Measurements from ENCODE around the gene MAML3. TPM values are rescaled to one million over a fixed set of nuclear protein-coding genes. Genes with fewer than 3 reads are reported as not detected.

The MAML3 gene
- total RNA-seq, 2 donors from 2014 or later: 2.6 to 5.8 TPM

DNA sequence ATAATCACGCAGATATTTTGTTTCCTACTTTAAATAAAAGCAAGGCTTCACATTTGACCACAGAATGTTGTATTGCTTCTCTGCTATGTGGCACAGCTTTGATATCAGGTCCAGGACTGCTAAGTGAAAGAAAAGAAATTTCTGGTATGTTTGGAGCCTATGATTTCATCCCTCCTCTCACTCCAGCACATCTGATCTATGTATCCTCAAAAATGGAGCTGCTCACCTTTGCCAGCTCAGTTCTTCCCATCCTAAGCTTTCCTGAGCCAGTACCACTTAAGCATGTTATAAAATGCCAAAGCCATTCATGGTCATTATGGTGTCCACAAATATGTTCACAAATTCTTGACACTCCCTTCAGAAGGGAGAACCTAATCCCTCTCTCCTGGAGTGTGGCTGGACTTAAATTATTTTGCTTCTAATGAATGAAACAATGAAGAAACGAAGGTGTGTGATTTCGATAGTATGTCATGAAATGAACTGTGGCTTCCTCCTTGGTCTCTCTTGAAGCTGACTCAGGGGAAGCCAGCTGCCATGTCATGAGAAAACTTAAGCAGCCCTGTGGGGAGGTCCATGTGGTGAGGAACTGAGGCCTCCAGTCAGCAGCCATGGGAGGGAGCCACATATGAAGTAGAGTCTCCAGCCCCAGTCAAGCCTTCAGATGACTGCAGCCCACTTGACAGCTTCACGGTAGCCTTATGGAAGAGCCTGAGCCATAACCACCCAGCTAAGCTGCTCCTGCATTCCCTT lies 280.7 kb downstream of the MAML3 start:
- DNase-seq (ENCODE audit: low spot score): no peak
- TF ChIP-seq, protein P1, sequence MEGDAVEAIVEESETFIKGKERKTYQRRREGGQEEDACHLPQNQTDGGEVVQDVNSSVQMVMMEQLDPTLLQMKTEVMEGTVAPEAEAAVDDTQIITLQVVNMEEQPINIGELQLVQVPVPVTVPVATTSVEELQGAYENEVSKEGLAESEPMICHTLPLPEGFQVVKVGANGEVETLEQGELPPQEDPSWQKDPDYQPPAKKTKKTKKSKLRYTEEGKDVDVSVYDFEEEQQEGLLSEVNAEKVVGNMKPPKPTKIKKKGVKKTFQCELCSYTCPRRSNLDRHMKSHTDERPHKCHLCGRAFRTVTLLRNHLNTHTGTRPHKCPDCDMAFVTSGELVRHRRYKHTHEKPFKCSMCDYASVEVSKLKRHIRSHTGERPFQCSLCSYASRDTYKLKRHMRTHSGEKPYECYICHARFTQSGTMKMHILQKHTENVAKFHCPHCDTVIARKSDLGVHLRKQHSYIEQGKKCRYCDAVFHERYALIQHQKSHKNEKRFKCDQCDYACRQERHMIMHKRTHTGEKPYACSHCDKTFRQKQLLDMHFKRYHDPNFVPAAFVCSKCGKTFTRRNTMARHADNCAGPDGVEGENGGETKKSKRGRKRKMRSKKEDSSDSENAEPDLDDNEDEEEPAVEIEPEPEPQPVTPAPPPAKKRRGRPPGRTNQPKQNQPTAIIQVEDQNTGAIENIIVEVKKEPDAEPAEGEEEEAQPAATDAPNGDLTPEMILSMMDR (IDR thresholded peaks at IDR 0.05): no peak
- H3K27me3 ChIP-seq: no peaks in the 10 kb centered on the region

DNA sequence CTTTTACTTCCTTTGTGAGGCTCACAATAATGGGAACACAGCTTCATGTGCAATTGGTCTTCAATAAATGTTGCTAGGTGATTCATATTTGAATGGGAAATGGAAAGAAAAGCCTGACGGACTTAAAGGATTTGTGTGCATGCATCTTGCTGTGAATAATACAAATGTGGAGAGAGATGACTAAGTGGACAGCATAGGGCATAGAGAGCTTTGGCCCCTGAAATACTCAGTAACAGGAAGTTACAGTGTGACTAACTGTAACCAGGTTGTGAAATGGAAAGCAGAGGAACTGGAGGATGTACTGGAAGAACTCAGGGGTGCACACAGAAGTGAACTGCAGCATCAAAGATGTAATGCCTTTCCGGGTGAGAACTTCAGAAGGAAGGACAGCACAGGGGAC lies 281.7 kb downstream of the MAML3 start:
- H3K4me1 ChIP-seq: peaks cover 0 to 8% of the 10 kb centered on the region in 2 donors
- no peak overlapping the region for H3K27ac ChIP-seq
- peaks cover 0 to 3% of the 10 kb centered on the region in 2 donors for H3K9me3 ChIP-seq
- no peak for DNase-seq (ENCODE audit: low spot score)
- no peak overlapping the region for H3K4me3 ChIP-seq
- H3K27me3 ChIP-seq: no peaks in the 10 kb centered on the region
- TF ChIP-seq, protein P1 (IDR thresholded peaks at IDR 0.05): no peak
- no peaks in the 10 kb centered on the region for H3K36me3 ChIP-seq

More for the DNA sequence above, 280.7 kb downstream of the MAML3 start:
- Histone ChIP-seq H3K9me3 (peaks cover 0 to 3% of the 10 kb centered on the region in 2 donors), H3K4me1 (peaks cover 0 to 8% of the 10 kb centered on the region in 2 donors), H3K27ac (no peak overlapping the region), H3K36me3 (no peaks in the 10 kb centered on the region), H3K4me3 (no peak overlapping the region)

DNA sequence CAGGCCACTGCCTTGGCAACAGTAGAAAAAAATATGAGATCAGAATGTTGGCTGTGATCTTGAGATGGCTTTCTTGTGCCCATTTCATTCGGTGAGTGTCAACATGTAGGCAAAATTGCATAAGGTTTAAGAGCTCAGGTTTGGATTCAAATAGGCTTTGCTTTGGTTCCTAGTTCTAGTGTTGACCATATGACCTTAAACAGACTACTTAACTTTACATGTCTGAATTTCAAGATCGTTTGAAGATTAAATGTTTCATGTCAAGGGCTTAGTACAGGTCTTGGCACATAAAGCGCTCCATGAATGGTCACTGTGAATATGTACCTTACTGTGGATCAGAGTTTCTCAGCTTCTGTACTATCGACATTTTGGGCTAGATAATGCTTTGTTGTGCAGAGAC lies 284.2 kb downstream of the MAML3 start:
- Histone ChIP-seq H3K27me3 (no peaks in the 10 kb centered on the region), H3K4me1 (no peaks in the 10 kb centered on the region), H3K36me3 (no peaks in the 10 kb centered on the region), H3K4me3 (no peak overlapping the region), H3K9me3 (peaks cover 0 to 3% of the 10 kb centered on the region in 2 donors), H3K27ac (no peak overlapping the region)
- no peak for DNase-seq (ENCODE audit: low spot score)
- TF ChIP-seq, protein P1 (IDR thresholded peaks at IDR 0.05): no peak

DNA sequence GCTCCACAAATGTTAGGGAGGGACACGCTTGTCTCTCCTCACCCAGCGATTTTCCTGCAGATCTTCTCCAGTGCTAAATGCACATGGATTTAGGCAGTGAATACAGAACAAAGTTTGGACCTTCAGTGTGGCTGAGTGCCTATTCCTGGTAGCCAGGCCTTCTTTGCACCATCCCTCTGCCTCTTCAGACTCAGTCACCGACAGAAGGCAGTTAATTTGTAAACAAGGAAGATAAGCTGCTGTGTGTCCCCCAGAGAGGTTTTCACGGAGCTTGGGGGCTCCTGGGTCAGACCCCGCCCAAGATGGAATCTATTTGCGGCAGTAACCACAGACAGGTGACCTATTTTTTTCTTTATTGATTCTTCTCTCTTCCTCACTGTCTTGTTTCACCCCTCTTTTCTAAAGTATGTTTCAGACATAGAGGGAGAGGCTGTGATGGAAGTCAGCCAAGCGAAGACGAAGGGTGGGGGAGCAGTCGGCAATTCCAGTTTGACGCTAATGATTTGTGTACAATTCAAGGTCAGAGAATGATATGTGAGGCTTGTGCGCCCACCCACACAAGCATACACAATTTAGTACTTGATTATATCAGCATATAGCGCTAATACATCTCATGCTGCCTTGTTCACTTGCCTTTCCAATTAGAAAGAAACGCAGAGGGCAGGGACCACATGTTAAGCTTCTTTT lies 287.6 kb downstream of the MAML3 start:
- H3K9me3 ChIP-seq: no peaks in the 10 kb centered on the region
- no peaks in the 10 kb centered on the region for H3K27me3 ChIP-seq
- no peaks in the 10 kb centered on the region for H3K4me1 ChIP-seq
- H3K36me3 ChIP-seq: no peaks in the 10 kb centered on the region
- no peak overlapping the region for H3K4me3 ChIP-seq
- no peak overlapping the region for H3K27ac ChIP-seq
- TF ChIP-seq, protein P1 (IDR thresholded peaks at IDR 0.05): no peak
- DNase-seq (ENCODE audit: low spot score): no peak

DNA sequence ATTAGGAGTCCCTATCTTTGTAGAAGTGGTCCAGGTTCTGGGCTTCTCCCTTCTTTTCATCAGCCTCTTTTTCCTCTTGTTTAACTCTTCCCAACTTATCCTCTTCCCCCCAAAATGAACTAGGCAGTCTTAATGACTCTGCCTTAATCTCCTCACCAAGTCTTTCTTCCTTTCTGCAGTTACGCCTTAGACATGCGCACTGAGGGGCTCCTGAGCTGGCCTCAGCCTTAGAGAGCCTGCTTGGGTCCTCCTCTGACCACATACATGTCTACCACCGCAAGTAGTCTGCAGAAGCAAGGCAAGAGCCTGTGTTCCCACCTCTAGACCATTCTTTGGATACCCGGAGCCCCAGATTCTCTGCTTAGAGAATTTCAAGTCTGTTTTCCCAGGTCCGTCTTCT lies 288.4 kb downstream of the MAML3 start:
- no peaks in the 10 kb centered on the region for H3K9me3 ChIP-seq
- TF ChIP-seq, protein P1 (IDR thresholded peaks at IDR 0.05): no peak
- H3K36me3 ChIP-seq: no peaks in the 10 kb centered on the region
- H3K4me3 ChIP-seq: no peak overlapping the region
- H3K4me1 ChIP-seq: no peaks in the 10 kb centered on the region
- no peak for DNase-seq (ENCODE audit: low spot score)
- no peak overlapping the region for H3K27ac ChIP-seq
- no peaks in the 10 kb centered on the region for H3K27me3 ChIP-seq
